Activated CD8-positive, alpha-beta T cell treated with anti-CD3 and anti-CD28 coated beads for 36 hours (primary cell): ENCODE measurements around the gene ACSF3. TPM values are rescaled to one million over a fixed set of nuclear protein-coding genes. Genes with fewer than 3 reads are reported as not detected.

Source experiments
- ATAC-seq: fragments of 200-7000 bp; cut with Tn5 transposase; one replicate; pipeline ENCODE4 v1.10.0; 2021; ENCODE audit warnings: mild to moderate bottlenecking, moderate library complexity
- CTCF ChIA-PET: fragments of 350-600 bp; sonication (Branson Sonifier 250); formaldehyde crosslinking; loops from one replicate; lab custom pipeline; 2021; ENCODE audit warnings: antibody characterized with exemption; lab: Charles Lee
- POLR2A ChIA-PET: fragments of 350-600 bp; sonication (Branson Sonifier 250); formaldehyde crosslinking; loops from one replicate; lab custom pipeline; 2021; ENCODE audit warnings: antibody characterized with exemption; lab: Charles Lee
- DNase-seq: peaks from one replicate; pipeline ENCODE4 v3.0.0-alpha.2; 2020
- H3K27ac Mint-ChIP-seq: one replicate; pipeline ENCODE4 v1.8.0; 2021; ENCODE audit warnings: mild to moderate bottlenecking, mixed read lengths
- H3K27me3 Mint-ChIP-seq: one replicate; pipeline ENCODE4 v1.8.0; 2021; ENCODE audit warnings: mixed read lengths
- H3K36me3 Mint-ChIP-seq: one replicate; pipeline ENCODE4 v1.8.0; 2021; ENCODE audit warnings: low read depth, mixed read lengths
- H3K4me1 Mint-ChIP-seq: one replicate; pipeline ENCODE4 v1.8.0; 2021; ENCODE audit warnings: low read depth, mixed read lengths
- H3K4me3 Mint-ChIP-seq: one replicate; pipeline ENCODE4 v1.8.0; 2021; ENCODE audit warnings: mild to moderate bottlenecking, moderate library complexity, mixed read lengths
- H3K9me3 Mint-ChIP-seq: one replicate; pipeline ENCODE4 v1.8.0; 2021; ENCODE audit warnings: mixed read lengths
- intact Hi-C: fragments of 100-400 bp; cut with micrococcal nuclease; formaldehyde crosslinking; loops from one replicate; pipeline ENCODE4 v1.10.0; 2022
- total RNA-seq, 2 experiments: library from RNA; stranded (reverse); gene quantifications; one replicate each; pipeline ENCODE4 v1.2.3, GENCODE V29; 2021
- TF ChIP-seq, protein P1 (sequence below): fragments of 200-600 bp; IDR thresholded peaks from one replicate; pipeline ENCODE4 v1.8.0; 2022; ENCODE audit warnings: antibody characterized with exemption, mild to moderate bottlenecking

Gene ACSF3
- total RNA-seq, 2 experiments from 2014 or later = 44.6 to 45.9 TPM

GRCh38 chr16:89046491-89046890 lies 47.2 kb upstream of the ACSF3 start:
- Mint-ChIP-seq H3K4me3 (no peak overlapping the region), H3K9me3 (peaks cover 3% of the 10 kb centered on the region), H3K27ac (no peak overlapping the region), H3K4me1 (no peaks in the 10 kb centered on the region), H3K36me3 (no peaks in the 10 kb centered on the region), H3K27me3 (no peaks in the 10 kb centered on the region)
- ATAC-seq = no peak
- no peak for DNase-seq
- intact Hi-C loops = no loop called here
- ChIA-PET POLR2A (no interaction called here), CTCF (no interaction called here)
- TF ChIP-seq, protein P1, sequence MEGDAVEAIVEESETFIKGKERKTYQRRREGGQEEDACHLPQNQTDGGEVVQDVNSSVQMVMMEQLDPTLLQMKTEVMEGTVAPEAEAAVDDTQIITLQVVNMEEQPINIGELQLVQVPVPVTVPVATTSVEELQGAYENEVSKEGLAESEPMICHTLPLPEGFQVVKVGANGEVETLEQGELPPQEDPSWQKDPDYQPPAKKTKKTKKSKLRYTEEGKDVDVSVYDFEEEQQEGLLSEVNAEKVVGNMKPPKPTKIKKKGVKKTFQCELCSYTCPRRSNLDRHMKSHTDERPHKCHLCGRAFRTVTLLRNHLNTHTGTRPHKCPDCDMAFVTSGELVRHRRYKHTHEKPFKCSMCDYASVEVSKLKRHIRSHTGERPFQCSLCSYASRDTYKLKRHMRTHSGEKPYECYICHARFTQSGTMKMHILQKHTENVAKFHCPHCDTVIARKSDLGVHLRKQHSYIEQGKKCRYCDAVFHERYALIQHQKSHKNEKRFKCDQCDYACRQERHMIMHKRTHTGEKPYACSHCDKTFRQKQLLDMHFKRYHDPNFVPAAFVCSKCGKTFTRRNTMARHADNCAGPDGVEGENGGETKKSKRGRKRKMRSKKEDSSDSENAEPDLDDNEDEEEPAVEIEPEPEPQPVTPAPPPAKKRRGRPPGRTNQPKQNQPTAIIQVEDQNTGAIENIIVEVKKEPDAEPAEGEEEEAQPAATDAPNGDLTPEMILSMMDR = no peak

- peaks cover 3% of the 10 kb centered on the region for H3K9me3 Mint-ChIP-seq
- ChIA-PET CTCF (no interaction called here), POLR2A (no interaction called here)
- ATAC-seq (no peak), DNase-seq (no peak)
- H3K36me3 Mint-ChIP-seq = no peaks in the 10 kb centered on the region
- H3K4me3 Mint-ChIP-seq = no peak overlapping the region
- H3K27me3 Mint-ChIP-seq = no peaks in the 10 kb centered on the region
- no peaks in the 10 kb centered on the region for H3K4me1 Mint-ChIP-seq
- H3K27ac Mint-ChIP-seq = no peak overlapping the region
- TF ChIP-seq, protein P1 = no peak
- intact Hi-C loops = no loop called here
Observed at GRCh38 chr16:89047331-89048089, 46.1 kb upstream of the ACSF3 start.

DNA sequence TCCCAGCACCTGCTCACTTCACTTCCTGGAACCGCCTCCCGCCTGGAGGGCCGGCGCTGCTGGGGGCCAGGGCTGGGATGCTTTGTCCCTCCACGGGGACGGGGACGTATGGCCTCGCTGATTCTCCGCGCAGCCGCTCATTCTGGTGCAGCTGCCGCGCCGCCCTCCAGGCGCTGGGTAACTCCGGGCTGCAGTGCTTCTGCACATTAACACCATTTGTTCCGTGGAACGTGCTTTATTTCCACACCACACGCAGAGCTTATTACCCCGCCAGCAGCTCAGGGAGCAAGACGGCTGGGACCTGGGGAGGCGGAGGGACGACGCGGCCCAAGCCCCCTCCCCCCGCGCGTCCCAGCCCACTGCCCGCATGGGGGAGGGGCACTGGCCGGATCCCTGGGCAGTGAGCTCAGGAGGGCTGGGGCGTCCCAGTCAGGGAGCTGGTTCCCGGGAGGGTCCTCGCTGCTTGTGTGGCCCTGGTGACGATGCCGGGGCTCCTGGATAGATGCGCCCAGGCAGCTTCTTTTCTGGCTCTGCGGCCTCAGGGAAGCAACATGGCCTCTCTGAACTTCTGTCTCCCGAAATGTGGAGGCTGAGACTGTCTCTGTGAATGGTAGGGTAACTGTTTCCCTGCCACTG lies 45.4 kb upstream of the ACSF3 start:
- Mint-ChIP-seq H3K4me1 (no peaks in the 10 kb centered on the region), H3K36me3 (no peaks in the 10 kb centered on the region), H3K27me3 (no peaks in the 10 kb centered on the region), H3K27ac (no peak overlapping the region), H3K4me3 (no peak overlapping the region), H3K9me3 (peaks cover 3% of the 10 kb centered on the region)
- POLR2A ChIA-PET = no interaction called here
- DNase-seq = no peak
- intact Hi-C loops = no loop called here
- CTCF ChIA-PET = no interaction called here
- TF ChIP-seq, protein P1 = no peak
- ATAC-seq = no peak

GRCh38 chr16:89048871-89049422 lies 44.7 kb upstream of the ACSF3 start:
- H3K27ac Mint-ChIP-seq = no peak overlapping the region
- intact Hi-C loops = no loop called here
- no peak for DNase-seq

More at GRCh38 chr16:89048871-89049422, 44.7 kb upstream of the ACSF3 start:
- no peaks in the 10 kb centered on the region for H3K27me3 Mint-ChIP-seq
- H3K4me1 Mint-ChIP-seq = no peaks in the 10 kb centered on the region
- ChIA-PET CTCF (no interaction called here), POLR2A (no interaction called here)
- ATAC-seq = no peak
- peaks cover 3% of the 10 kb centered on the region for H3K9me3 Mint-ChIP-seq
- TF ChIP-seq, protein P1 = no peak
- H3K4me3 Mint-ChIP-seq = no peak overlapping the region
- no peaks in the 10 kb centered on the region for H3K36me3 Mint-ChIP-seq
